ENCODE results near the gene MTRF1. TPM values are rescaled to one million over a fixed set of nuclear protein-coding genes. Genes with fewer than 3 reads are reported as not detected.
A peak's percentile ranks its signal among the peaks of the same experiment; 100 is the strongest.

MTRF1 gene
- total and polyA plus RNA-seq, 11 donors: 8.3 to 12.0 (median 10.1) TPM

DNA sequence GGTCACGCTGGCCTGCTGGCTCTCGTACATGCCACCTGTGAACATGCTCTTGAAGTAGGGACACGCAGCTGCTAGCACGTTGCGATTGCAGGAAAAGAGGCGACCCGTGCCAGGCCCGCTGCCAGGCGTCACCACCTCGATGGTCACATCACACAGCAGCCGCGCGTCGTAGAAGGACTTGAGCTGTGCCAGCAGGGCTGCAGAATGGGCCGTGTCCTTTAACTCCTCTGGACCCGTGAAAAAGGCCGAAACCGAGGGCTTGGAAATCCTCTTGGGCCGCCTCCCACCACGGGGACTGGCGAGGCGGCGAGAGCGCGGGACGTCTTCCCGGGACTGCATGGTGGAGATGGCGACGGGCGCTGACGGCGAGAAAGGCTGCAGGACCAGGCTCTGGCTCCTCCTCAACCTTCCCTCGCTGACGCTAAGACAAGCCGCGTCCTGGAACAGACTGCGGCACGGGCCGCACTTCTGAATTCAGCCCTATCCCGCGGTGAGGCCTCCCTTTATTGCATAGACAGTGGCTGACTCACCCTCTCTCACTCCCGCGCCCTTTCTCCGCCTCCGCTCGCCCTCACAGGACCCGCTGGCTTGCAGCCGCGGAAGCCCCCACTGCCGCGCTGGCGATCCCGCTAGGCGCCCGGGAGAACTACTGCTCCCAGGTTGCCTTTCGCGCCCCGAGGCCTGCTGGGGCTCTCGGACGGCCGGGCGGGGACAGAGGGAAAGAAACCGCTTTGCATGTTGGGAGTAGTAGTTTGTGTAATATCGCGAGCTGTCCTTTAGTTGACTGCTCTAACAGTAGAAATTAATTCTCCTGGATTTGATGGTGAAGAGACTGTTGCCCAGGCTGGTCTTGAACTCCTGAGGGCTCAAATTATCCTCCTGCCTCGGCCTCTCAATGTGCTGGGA lies 69.2 kb downstream of the MTRF1 start, which contains the start of gene KBTBD7:
Gene KBTBD7, minus strand, starts transcription at position 651 of the 906 bp plus-strand sequence. Its CDS starts 312 bp downstream, at position 339.
- DNase-seq: peak; percentile 94 to 97 (median 96)
- Histone ChIP-seq H3K4me3 (peak within 1 kb of the TSS; percentile 56 to 92 (median 78)), H3K27me3 (no peaks in the 10 kb centered on the region), H3K36me3 (no peaks in the 10 kb centered on the region), H3K9me3 (no peaks in the 10 kb centered on the region), H3K4me1 (peaks cover 0 to 37% (median 17%) of the 10 kb centered on the region in 12 donors), H3K27ac (peak within 1 kb of the TSS; percentile 75 to 97 (median 92))
- intact Hi-C loops (cut with DNase I): loop anchor here in 9 of 10 donors (1.0 to 10.0 kb wide), 5 partner anchors 61 to 132 kb away; partner anchors contain the start of genes KBTBD6 (in 9 of the 9), MTRF1 (in 3 of the 9) and WBP4 (in 1 of the 9)
- peak; percentile 95 to 100 (median 100) for ATAC-seq
- 4 to 18% (median 6%) methylated on average over 32 to 66 of the region's 66 CpGs for WGBS, 4 donors
- TF ChIP-seq, protein P1, sequence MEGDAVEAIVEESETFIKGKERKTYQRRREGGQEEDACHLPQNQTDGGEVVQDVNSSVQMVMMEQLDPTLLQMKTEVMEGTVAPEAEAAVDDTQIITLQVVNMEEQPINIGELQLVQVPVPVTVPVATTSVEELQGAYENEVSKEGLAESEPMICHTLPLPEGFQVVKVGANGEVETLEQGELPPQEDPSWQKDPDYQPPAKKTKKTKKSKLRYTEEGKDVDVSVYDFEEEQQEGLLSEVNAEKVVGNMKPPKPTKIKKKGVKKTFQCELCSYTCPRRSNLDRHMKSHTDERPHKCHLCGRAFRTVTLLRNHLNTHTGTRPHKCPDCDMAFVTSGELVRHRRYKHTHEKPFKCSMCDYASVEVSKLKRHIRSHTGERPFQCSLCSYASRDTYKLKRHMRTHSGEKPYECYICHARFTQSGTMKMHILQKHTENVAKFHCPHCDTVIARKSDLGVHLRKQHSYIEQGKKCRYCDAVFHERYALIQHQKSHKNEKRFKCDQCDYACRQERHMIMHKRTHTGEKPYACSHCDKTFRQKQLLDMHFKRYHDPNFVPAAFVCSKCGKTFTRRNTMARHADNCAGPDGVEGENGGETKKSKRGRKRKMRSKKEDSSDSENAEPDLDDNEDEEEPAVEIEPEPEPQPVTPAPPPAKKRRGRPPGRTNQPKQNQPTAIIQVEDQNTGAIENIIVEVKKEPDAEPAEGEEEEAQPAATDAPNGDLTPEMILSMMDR (IDR thresholded peaks at IDR 0.05): peak in 3 of 12 donors; percentile 11 to 31 (median 18)
- peak in 1 of 2 donors; percentile 82 for TF ChIP-seq POLR2A (IDR thresholded peaks at IDR 0.05)

DNA sequence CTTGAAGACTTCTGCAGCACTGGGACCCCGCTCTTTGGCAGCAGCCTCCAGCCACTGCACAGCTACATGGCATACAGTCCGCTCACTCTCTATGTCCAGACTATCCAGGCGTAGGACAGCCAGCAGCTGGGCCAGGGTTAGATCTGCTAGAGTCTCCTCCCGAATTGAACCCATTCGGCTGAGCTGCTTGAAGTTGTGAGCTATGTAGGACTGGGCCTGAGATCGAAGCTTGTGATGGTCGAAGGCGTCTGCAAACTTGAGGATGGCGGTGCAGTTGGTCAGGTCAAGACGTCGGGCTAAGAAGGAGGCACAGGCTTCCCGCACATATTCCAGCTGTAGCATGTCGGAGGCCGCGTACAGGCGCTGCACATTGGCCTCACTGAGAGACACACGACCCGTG lies 69.9 kb downstream of the MTRF1 start:
- intact Hi-C loops (cut with DNase I): loop anchor here in 5 of 10 donors (5.0 to 10.0 kb wide), 3 partner anchors 61 to 131 kb away; partner anchors contain the start of genes MTRF1 (in 3 of the 5), KBTBD6 (in 2 of the 5) and WBP4 (in 1 of the 5)
- Histone ChIP-seq H3K27ac (peak overlapping the region in 8 of 12 donors; percentile 83 to 97 (median 92)), H3K27me3 (no peaks in the 10 kb centered on the region), H3K36me3 (no peaks in the 10 kb centered on the region), H3K4me1 (peaks cover 0 to 37% (median 17%) of the 10 kb centered on the region in 12 donors), H3K9me3 (no peaks in the 10 kb centered on the region), H3K4me3 (peak overlapping the region in 10 of 12 donors; percentile 65 to 92 (median 78))
- DNase-seq (peak in 1 of 5 donors; percentile 20), ATAC-seq (no peak)
- 94 to 97% (median 95%) methylated on average over 12 to 18 of the region's 18 CpGs for whole genome bisulfite sequencing, 4 donors
- TF ChIP-seq, protein P1 (IDR thresholded peaks at IDR 0.05): no peak
- no peak for TF ChIP-seq POLR2A (IDR thresholded peaks at IDR 0.05)

DNA sequence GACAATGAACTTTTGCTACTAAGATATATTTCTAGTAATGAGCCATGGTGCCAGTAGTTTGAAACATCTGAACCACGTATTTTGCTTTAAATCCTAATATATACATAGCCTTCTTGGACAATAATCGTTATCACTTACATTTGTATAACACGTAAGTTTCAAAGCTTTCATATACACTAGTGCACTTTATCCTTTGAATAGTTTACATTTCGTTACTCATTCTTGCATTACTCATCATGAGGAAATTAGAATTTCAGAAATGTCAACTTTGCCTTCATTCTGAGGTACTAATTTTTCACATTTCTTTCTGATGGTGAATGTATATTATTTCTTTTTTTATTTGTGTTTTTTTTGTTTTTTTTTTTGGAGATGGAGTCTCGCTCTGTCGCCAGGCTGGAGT lies 74.8 kb downstream of the MTRF1 start:
- no peak for ATAC-seq
- intact Hi-C loops (cut with DNase I): no loop called here
- H3K4me3 ChIP-seq: no peak overlapping the region
- no peaks in the 10 kb centered on the region for H3K36me3 ChIP-seq
- H3K9me3 ChIP-seq: no peaks in the 10 kb centered on the region
- no peaks in the 10 kb centered on the region for H3K27me3 ChIP-seq
- no peak for TF ChIP-seq POLR2A (IDR thresholded peaks at IDR 0.05)
- TF ChIP-seq, protein P1 (IDR thresholded peaks at IDR 0.05): no peak
- no peak for DNase-seq
- 92 to 96% (median 94%) methylated on average over 6 of the region's 6 CpGs for WGBS, 4 donors
- H3K4me1 ChIP-seq: peaks cover 0 to 27% (median 14%) of the 10 kb centered on the region in 12 donors
- H3K27ac ChIP-seq: no peak overlapping the region

DNA sequence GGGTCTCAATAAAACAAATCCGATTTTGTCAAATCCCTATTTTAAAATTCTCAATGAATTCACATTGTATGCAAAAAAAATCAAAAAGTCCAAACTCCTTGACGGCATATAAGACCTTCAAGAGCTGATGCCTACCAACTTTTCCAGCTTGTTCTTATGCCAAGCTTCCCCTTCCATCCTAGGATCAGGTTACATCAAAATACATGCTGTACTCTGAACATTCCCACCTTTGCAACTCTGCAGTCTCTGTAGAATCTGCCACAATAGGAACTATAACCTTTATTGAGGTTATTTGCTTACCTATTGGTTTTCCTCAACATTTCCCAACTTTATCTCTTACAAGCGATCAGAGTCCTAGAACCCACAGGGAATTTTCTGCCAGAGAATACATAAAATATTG lies 76.9 kb downstream of the MTRF1 start:
- WGBS, 4 donors: 88 to 93% (median 91%) methylated on average over 3 of the region's 3 CpGs
- no peaks in the 10 kb centered on the region for H3K9me3 ChIP-seq
- no peak overlapping the region for H3K27ac ChIP-seq
- ATAC-seq (no peak), DNase-seq (no peak)
- no peaks in the 10 kb centered on the region for H3K36me3 ChIP-seq
- H3K4me1 ChIP-seq: peaks cover 0 to 8% (median 4%) of the 10 kb centered on the region in 12 donors
- no peak for TF ChIP-seq POLR2A (IDR thresholded peaks at IDR 0.05)
- TF ChIP-seq, protein P1 (IDR thresholded peaks at IDR 0.05): no peak
- H3K4me3 ChIP-seq: no peak overlapping the region
- intact Hi-C loops (cut with DNase I): no loop called here
- H3K27me3 ChIP-seq: no peaks in the 10 kb centered on the region

All from heart left ventricle (tissue), 16 donors.